A549 (cell line): ENCODE measurements around the gene PROM2.

ENCODE experiments used
- CHD2 ChIP-seq: fragments of 150-350 bp; IDR thresholded peaks from 2 replicates; pipeline ENCODE4 v1.6.1; 2014; ENCODE audit warnings: low read length; ENCODE audit not compliant: partially characterized antibody
- CTCF ChIP-seq: fragments of >200 bp; sonication (Bioruptor Twin); formaldehyde crosslinking; IDR thresholded peaks from 3 replicates; pipeline ENCODE4 v1.5.1; 2016
- EP300 ChIP-seq, 2 experiments: fragments of >200 bp; sonication (Bioruptor Twin); formaldehyde crosslinking; IDR thresholded peaks; 2 replicates in 1 of 2; 3 replicates in 1 of 2; pipeline ENCODE4 v1.6.1; 2016 to 2017
- ESRRA ChIP-seq: fragments of 150-350 bp; IDR thresholded peaks from 2 replicates; pipeline ENCODE4 v1.6.1; 2014; ENCODE audit warnings: mild to moderate bottlenecking, low read length, borderline replicate concordance
- JUNB ChIP-seq: fragments of >200 bp; sonication (Bioruptor Twin); formaldehyde crosslinking; IDR thresholded peaks from 2 replicates; pipeline ENCODE4 v1.6.1; 2016
- MYC ChIP-seq: IDR thresholded peaks from 2 replicates; pipeline ENCODE4 v1.6.1; 2012; ENCODE audit warnings: mild to moderate bottlenecking, inconsistent platforms, low read length, improper control_type of control experiment, borderline replicate concordance
- PBX3 ChIP-seq: IDR thresholded peaks from 2 replicates; pipeline ENCODE4 v1.6.1; 2012
- PHF8 ChIP-seq: fragments of 200-600 bp; sonication (generic); IDR thresholded peaks from 2 replicates; pipeline ENCODE4 v1.6.1; 2016; ENCODE audit warnings: low read depth, mild to moderate bottlenecking, antibody characterized with exemption, moderate library complexity, borderline replicate concordance
- POLR2A ChIP-seq: IDR thresholded peaks from 2 replicates; pipeline ENCODE4 v1.6.1; 2012; ENCODE audit warnings: mild to moderate bottlenecking, low read length
- POLR2AphosphoS2 ChIP-seq: conservative IDR thresholded peaks from 2 replicates; pipeline ENCODE4 v1.6.1; 2012; ENCODE audit warnings: low read length, improper control_type of control experiment, inconsistent platforms
- REST ChIP-seq: fragments of 200-600 bp; sonication (generic); IDR thresholded peaks from 2 replicates; pipeline ENCODE4 v1.6.1; 2016; ENCODE audit warnings: antibody characterized with exemption, mild to moderate bottlenecking, moderate library complexity
- USF2 ChIP-seq: fragments of 450-650 bp; IDR thresholded peaks from 2 replicates; pipeline ENCODE4 v1.6.1; 2014; ENCODE audit warnings: antibody characterized with exemption
- ZC3H11A ChIP-seq: fragments of 450-650 bp; IDR thresholded peaks from 2 replicates; pipeline ENCODE4 v1.6.1; 2014; ENCODE audit warnings: antibody characterized with exemption, mild to moderate bottlenecking

GRCh38 chr2:95310216-95310615 is 36.0 kb downstream of the PROM2 start:
- no peak for TF ChIP-seq MYC
- no peak for TF ChIP-seq USF2
- no peak for TF ChIP-seq EP300 (IDR thresholded peaks at IDR 0.05)
- TF ChIP-seq CTCF: no peak
- no peak for TF ChIP-seq PBX3
- no peak for TF ChIP-seq REST
- TF ChIP-seq POLR2A: no peak
- TF ChIP-seq ZC3H11A: no peak
- no peak for TF ChIP-seq JUNB
- TF ChIP-seq CHD2: no peak
- TF ChIP-seq PHF8: no peak
- TF ChIP-seq POLR2AphosphoS2: no peak
- no peak for TF ChIP-seq ESRRA
